Fibroblast of mammary gland (primary cell): ENCODE results near the gene PNPLA6.
"Not testable (repeated sequence)": the region's sequence is repeated elsewhere in the genome, so short reads cannot be mapped to it uniquely, and the experiment has no call there.

Experiments used
- DNase-seq: peaks from one replicate; pipeline ENCODE4 v3.0.0-alpha.2; 2010; ENCODE audit warnings: low read depth
- H3K4me3 ChIP-seq: 2 replicates; pipeline ENCODE4 v1.5.1; 2011; ENCODE audit warnings: low read depth, mild to moderate bottlenecking, low read length, moderate library complexity; ENCODE audit not compliant: control insufficient read depth
- CTCF ChIP-seq: conservative IDR thresholded peaks from 2 replicates; pipeline ENCODE4 v1.5.1; 2011; ENCODE audit warnings: low read depth, low read length, inconsistent platforms; ENCODE audit not compliant: control insufficient read depth, insufficient read depth

Gene PNPLA6

GRCh38 chr19:7564866-7565265 is 29.3 kb downstream of the PNPLA6 start:
- no peak for TF ChIP-seq CTCF
- no peak overlapping the region for H3K4me3 ChIP-seq
- no peak for DNase-seq

GRCh38 chr19:7565332-7565731 is 29.8 kb downstream of the PNPLA6 start:
- no peak for TF ChIP-seq CTCF
- DNase-seq, result no peak
- no peak overlapping the region for H3K4me3 ChIP-seq

- TF ChIP-seq CTCF, result no peak
- no peak overlapping the region for H3K4me3 ChIP-seq
- DNase-seq, result no peak
Observed at GRCh38 chr19:7570761-7571160, 35.2 kb downstream of the PNPLA6 start.

- DNase-seq, result peak; percentile 28
- no peak for TF ChIP-seq CTCF
- no peak overlapping the region for H3K4me3 ChIP-seq
Observed at GRCh38 chr19:7575434-7576040, 40.0 kb downstream of the PNPLA6 start.

GRCh38 chr19:7577422-7577821 is 41.9 kb downstream of the PNPLA6 start:
- H3K4me3 ChIP-seq, DNase-seq: not testable (repeated sequence)

GRCh38 chr19:7578127-7578526 is 42.6 kb downstream of the PNPLA6 start:
- no peak for TF ChIP-seq CTCF
- no peak overlapping the region for H3K4me3 ChIP-seq
- DNase-seq, result no peak

GRCh38 chr19:7579182-7579581 is 43.7 kb downstream of the PNPLA6 start:
- no peak overlapping the region for H3K4me3 ChIP-seq
- DNase-seq, result no peak
- no peak for TF ChIP-seq CTCF
